Activated B cell treated with CpG ODN at 0.5 μM for 24 hours (primary cell): ENCODE results near the gene SLC37A3. TPM values are rescaled to one million over a fixed set of nuclear protein-coding genes. Genes with fewer than 3 reads are reported as not detected.
A peak's percentile ranks its signal among the peaks of the same experiment; 100 is the strongest.

Experiments used
- ATAC-seq: fragments of 200-7000 bp; cut with Tn5 transposase; one replicate; pipeline ENCODE4 v1.10.0; 2021; ENCODE audit warnings: low read depth, mild to moderate bottlenecking, moderate library complexity
- CTCF ChIA-PET: fragments of 350-600 bp; sonication (Branson Sonifier 250); formaldehyde crosslinking; loops from one replicate; lab custom pipeline; 2021; ENCODE audit warnings: antibody characterized with exemption; lab: Charles Lee
- POLR2A ChIA-PET: fragments of 350-600 bp; sonication (Branson Sonifier 250); formaldehyde crosslinking; loops from one replicate; lab custom pipeline; 2021; ENCODE audit warnings: antibody characterized with exemption; lab: Charles Lee
- DNase-seq: peaks from one replicate; pipeline ENCODE4 v3.0.0; 2022
- H3K27ac Mint-ChIP-seq: one replicate; pipeline ENCODE4 v1.8.0; 2020; ENCODE audit warnings: mixed read lengths
- H3K27me3 Mint-ChIP-seq: one replicate; pipeline ENCODE4 v1.8.0; 2021; ENCODE audit warnings: mixed read lengths
- H3K36me3 Mint-ChIP-seq: one replicate; pipeline ENCODE4 v1.8.0; 2021; ENCODE audit warnings: low read depth, mixed read lengths
- H3K4me1 Mint-ChIP-seq: one replicate; pipeline ENCODE4 v1.8.0; 2021; ENCODE audit warnings: mixed read lengths
- H3K4me3 Mint-ChIP-seq: one replicate; pipeline ENCODE4 v1.8.0; 2020; ENCODE audit warnings: mild to moderate bottlenecking, mixed read lengths
- H3K9me3 Mint-ChIP-seq: one replicate; pipeline ENCODE4 v1.8.0; 2020; ENCODE audit warnings: mixed read lengths
- CTCF ChIP-seq: fragments of 200-600 bp; IDR thresholded peaks from one replicate; pipeline ENCODE4 v1.8.0; 2022; ENCODE audit warnings: antibody characterized with exemption, mild to moderate bottlenecking
- intact Hi-C: fragments of 100-400 bp; cut with micrococcal nuclease; formaldehyde crosslinking; loops from one replicate; pipeline ENCODE4 v1.15.1; 2024
- total RNA-seq: library from RNA; stranded (reverse); gene quantifications from 2 replicates; pipeline ENCODE4 v1.2.3, GENCODE V29; 2022

The SLC37A3 gene
- total RNA-seq, 1 donor from 2014 or later: 10.6 TPM

DNA sequence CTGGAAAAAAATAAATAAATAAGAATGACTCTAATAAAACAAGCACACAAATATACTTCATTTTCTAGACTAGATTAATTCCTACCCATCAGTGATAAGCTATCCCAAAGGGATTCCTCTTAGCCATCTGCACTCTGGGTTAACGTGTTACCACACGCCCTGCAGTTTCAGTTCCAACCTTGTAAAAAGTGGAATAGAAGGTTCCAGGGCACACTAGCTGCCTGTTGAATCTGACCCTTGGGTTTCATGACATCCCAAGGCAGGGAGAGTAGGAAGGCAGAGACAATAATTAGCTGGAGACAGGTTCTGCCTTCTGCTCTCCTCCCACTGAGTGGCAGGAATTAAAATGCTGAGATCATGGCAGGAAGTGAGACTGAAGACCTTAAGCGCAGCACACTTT, 33.5 kb downstream of the SLC37A3 start:
- POLR2A ChIA-PET: interaction anchor here (0.6 kb wide), 1 partner anchor 130 kb away, joined by 3 read pairs; no protein-coding TSS in a partner anchor
- no peak for TF ChIP-seq CTCF
- Mint-ChIP-seq H3K4me1 (peaks cover under 1% of the 10 kb centered on the region), H3K27me3 (no peaks in the 10 kb centered on the region), H3K27ac (no peak overlapping the region), H3K9me3 (no peaks in the 10 kb centered on the region), H3K4me3 (no peak overlapping the region), H3K36me3 (peaks cover 19% of the 10 kb centered on the region)
- DNase-seq: no peak
- intact Hi-C loops: no loop called here
- ATAC-seq: no peak
- CTCF ChIA-PET: no interaction called here

DNA sequence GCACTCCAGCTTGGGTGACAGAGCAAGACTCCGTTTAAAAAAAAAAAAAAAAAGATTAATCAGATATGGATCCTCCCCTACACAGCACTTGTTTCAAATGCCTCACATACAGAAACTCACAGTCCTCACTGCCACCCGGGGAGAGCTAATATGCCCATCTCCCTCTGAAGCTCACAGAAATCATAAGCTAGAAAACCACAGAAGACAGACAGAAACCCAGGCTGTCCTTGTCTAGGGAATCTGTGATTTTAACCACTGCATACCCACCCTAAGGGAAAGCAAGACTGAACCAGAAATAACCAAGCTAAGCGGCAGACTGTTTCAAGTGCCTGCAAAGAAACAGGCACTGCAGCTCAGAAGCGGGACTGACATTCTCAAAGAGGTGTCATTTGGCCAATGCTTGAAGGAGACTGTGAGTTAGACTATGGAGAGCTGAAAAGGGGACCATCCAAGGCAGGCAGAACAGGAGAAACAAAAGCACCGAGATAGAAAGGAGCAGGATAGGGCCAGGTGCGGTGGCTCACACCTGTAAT, 37.6 kb downstream of the SLC37A3 start:
- DNase-seq (no peak), ATAC-seq (no peak)
- no peak for TF ChIP-seq CTCF
- Mint-ChIP-seq H3K27ac (no peak overlapping the region), H3K4me3 (no peak overlapping the region), H3K4me1 (peaks cover 15% of the 10 kb centered on the region), H3K9me3 (no peaks in the 10 kb centered on the region), H3K27me3 (no peaks in the 10 kb centered on the region), H3K36me3 (peaks cover 10% of the 10 kb centered on the region)
- CTCF ChIA-PET: no interaction called here
- intact Hi-C loops: no loop called here
- POLR2A ChIA-PET: interaction anchor here (0.6 to 0.7 kb wide), 3 partner anchors 10 to 132 kb away, joined by 4 to 7 read pairs (median 6); no protein-coding TSS in a partner anchor

DNA sequence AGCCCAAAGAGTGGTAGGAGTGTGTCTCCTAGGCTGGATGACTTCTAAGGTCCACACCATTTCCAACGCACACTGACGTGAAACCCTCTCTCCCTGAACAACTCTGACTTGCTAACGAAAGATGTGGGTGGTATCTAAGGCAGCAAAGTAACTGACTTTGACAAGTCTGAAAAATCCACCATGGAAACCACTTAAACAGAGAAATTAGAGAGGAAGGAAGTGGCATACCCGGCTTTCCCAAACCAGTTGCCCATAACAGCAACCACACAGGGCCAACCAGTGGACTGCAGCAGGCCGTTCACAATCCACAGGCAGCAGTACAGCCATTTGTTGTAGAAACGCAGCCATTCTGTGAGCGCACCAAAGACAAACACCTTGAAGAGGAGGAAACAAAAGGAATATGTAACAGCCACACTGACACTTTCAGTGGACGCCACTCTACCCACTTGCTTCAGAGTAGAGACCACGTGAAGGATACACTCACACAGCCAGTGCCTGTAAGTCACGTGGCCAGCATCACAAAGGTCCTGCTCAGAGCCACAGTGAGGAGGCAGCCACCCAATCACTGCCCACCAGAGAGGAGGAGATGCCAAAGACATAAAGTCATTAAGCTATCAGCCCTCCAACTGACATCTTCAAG, 39.8 kb downstream of the SLC37A3 start:
- TF ChIP-seq CTCF: no peak
- H3K27ac Mint-ChIP-seq: no peak overlapping the region
- CTCF ChIA-PET: no interaction called here
- DNase-seq: no peak
- no peaks in the 10 kb centered on the region for H3K27me3 Mint-ChIP-seq
- POLR2A ChIA-PET: no interaction called here
- peaks cover 15% of the 10 kb centered on the region for H3K4me1 Mint-ChIP-seq
- H3K4me3 Mint-ChIP-seq: peak overlapping the region; percentile 86
- H3K36me3 Mint-ChIP-seq: peaks cover 16% of the 10 kb centered on the region
- ATAC-seq: peak; percentile 38
- intact Hi-C loops: loop anchor here (2.0 kb wide), 1 partner anchor 32 kb away; no protein-coding TSS in a partner anchor
- H3K9me3 Mint-ChIP-seq: no peaks in the 10 kb centered on the region

DNA sequence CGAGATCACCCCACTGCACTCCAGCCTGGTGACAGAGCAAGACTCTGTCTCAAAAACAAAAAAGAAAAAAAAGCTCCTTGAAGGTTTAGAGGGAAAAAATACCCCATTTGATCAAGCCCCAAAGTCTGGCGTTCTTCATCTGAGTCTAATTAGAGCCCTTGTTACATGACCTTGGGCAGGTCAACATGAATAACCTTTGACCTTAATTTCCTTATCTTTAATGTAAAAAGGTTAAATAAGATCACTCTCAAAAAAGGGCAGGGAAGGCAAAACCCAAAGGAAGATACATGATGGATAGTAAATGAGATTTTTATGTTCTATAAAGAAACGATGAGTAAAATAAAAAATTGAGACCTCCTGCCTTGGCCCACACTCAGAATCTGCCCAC, 40.3 kb downstream of the SLC37A3 start:
- Mint-ChIP-seq H3K4me3 (no peak overlapping the region), H3K9me3 (no peaks in the 10 kb centered on the region), H3K36me3 (peaks cover 18% of the 10 kb centered on the region), H3K27ac (no peak overlapping the region), H3K4me1 (peaks cover 15% of the 10 kb centered on the region), H3K27me3 (no peaks in the 10 kb centered on the region)
- TF ChIP-seq CTCF: no peak
- no peak for ATAC-seq
- intact Hi-C loops: loop anchor here (2.0 kb wide), 1 partner anchor 33 kb away; no protein-coding TSS in a partner anchor
- no peak for DNase-seq
- ChIA-PET POLR2A (no interaction called here), CTCF (no interaction called here)

GRCh38 chr7:140350056-140350455, 48.3 kb downstream of the SLC37A3 start:
- ATAC-seq: no peak
- TF ChIP-seq CTCF: no peak
- ChIA-PET POLR2A (no interaction called here), CTCF (no interaction called here)
- Mint-ChIP-seq H3K27me3 (no peaks in the 10 kb centered on the region), H3K27ac (no peak overlapping the region), H3K36me3 (peaks cover 53% of the 10 kb centered on the region), H3K9me3 (no peaks in the 10 kb centered on the region), H3K4me1 (no peaks in the 10 kb centered on the region), H3K4me3 (no peak overlapping the region)
- DNase-seq: no peak
- intact Hi-C loops: no loop called here
